HG02884 (cell line): ENCODE results near the gene TPRG1L.
A peak's percentile ranks its signal among the peaks of the same experiment; 100 is the strongest.

ENCODE experiments used
- ATAC-seq: cut with Tn5 transposase; IDR thresholded peaks from one replicate; pipeline ENCODE4 v1.9.1; 2021; ENCODE audit warnings: mild to moderate bottlenecking, moderate library complexity; ENCODE audit not compliant: unreplicated experiment

TPRG1L gene

DNA sequence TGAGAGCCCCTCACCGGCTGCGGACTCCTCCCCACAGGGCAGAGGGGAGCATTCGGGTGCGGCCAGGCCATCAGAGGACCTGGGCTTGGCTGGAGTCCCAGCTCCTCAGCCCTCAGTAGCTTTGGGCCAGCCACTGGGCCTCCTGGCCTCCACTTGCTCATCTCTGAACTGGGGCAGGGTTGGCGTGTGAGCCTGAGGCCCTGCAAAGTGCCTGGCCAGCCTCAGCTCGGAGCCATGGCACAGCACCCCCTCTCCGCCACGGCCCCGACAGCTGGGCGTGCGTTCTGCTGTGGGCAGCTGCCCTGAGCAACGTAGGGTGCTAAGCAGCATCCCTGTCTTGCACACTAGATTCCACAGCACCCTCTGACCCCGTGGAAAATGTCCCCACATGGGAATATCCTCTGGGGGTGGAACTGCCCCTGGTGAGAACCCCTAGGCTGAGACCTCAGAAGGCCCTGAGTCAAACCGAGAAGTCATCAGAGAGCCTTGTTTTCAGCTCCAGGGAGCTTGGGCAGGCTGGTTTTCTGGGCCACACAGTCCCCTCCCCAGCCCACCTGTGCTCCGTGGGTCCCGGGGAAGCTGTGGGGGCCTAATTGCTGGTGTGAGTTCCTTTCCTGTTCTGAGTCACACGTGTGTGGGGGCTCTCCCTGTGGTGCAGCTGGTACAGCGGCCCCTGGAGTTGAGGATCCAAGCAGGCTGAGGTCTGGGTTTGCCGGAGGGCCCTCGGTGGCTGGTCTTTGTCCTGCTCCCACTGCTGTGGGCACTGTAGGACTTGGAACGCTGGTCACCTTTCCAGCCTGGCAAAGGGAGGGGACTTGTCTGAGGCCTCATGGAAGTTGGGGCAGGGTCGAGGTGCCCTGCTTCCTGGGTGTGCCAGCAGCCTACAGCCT lies 52.0 kb downstream of the TPRG1L start:
- ATAC-seq, result peak; percentile 69

DNA sequence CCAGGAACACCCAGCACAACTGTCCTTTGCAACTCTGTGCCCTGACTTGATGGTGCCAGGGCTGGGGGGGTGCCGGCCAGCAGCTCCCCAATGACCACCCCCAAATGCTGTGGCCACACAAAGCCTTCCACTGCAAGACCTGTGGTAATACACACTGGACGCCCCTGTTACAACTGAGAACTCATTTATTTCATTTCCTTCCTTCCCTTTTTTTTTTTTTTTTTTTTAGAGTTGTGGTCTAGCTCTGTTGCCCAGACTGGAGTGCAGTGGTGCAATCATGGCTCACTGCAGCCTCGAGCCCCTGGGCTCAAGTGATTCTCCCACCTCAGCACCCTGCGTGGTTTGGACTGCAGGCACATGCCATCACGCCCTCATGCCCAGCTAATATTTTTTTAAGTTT lies 52.7 kb downstream of the TPRG1L start:
- ATAC-seq, result no peak

DNA sequence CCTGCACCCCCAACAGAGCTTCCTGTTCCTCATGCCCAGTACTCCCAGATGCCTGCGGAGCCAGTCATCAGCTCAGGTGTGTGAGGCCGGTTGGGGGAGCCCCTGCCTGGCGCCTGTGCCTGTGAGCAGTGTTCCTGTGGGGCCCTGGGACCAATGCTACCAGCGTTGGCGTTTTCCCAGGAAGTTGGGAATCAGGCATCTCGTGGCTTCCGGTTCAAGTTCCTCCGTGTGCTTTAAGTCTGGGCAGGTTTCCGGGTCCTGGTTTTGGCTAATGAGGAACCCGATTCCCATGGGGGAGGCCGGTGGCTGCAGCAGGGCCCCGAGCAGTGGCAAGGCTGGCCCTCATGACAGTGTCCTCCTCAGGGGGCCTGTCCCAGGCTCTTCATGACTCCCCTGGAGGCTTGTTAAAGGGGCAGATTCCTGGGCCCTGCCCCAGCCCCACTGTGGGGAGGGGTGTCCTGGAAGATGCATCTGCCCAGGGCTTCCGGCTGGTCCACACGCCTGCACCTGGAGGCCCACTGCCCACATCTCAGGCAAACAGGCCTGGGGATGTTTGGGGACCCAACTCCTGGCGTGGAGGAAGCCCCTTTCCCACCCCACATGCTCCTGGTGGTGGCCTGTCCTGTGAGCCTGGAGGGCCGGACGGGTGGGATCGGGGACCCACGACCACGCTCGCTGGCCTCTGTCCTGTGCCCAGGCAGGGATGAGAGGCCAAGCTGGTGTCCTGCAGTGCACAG lies 53.7 kb downstream of the TPRG1L start:
- no peak for ATAC-seq

DNA sequence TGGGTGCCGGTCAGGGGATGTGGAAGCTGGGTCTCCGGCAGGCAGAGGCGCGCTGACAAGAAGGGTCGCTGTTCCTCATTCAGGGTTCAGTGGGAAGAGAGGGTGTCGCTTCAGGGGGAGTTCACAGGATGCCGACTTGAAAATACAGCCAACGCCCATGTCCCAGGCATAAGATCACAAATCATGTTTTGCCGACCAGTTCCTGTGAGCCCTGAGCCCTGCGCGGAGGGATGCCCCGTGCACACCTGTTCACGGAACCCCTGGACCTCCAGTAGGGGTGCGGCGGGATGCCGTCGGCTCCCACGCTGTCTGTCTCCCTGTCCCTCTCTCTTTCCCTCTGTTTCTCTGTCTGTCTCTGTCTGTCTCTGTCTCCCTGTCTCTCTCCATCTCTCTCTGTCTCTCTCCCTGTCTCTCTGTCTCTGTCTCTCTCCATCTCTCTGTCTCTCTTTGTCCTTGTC lies 54.3 kb downstream of the TPRG1L start:
- ATAC-seq, result no peak
